GM04503 (cell line): ENCODE measurements around the gene TMEM235.

Experiments used
- DNase-seq: peaks from one replicate; pipeline ENCODE4 v3.0.0-alpha.2; 2012; ENCODE audit warnings: low read depth

Gene TMEM235

GRCh38 chr17:78255029-78255656 is 23.7 kb downstream of the TMEM235 start:
- no peak for DNase-seq

- no peak for DNase-seq
Measured at GRCh38 chr17:78255953-78256706, 24.7 kb downstream of the TMEM235 start.

GRCh38 chr17:78256707-78257591 is 25.5 kb downstream of the TMEM235 start:
- DNase-seq = no peak

- DNase-seq = no peak
Measured at GRCh38 chr17:78257810-78258322, 26.4 kb downstream of the TMEM235 start.

GRCh38 chr17:78258323-78259191 is 27.1 kb downstream of the TMEM235 start:
- DNase-seq = no peak

- no peak for DNase-seq
Measured at GRCh38 chr17:78259192-78259554, 27.7 kb downstream of the TMEM235 start.

- DNase-seq = no peak
Measured at GRCh38 chr17:78263063-78263735, 31.8 kb downstream of the TMEM235 start.

- DNase-seq = no peak
Measured at GRCh38 chr17:78263736-78264340, 32.4 kb downstream of the TMEM235 start.

GRCh38 chr17:78264590-78264989 is 33.2 kb downstream of the TMEM235 start:
- no peak for DNase-seq

GRCh38 chr17:78265121-78265520 is 33.7 kb downstream of the TMEM235 start:
- no peak for DNase-seq

- no peak for DNase-seq
Measured at GRCh38 chr17:78266231-78266631, 34.8 kb downstream of the TMEM235 start.

- no peak for DNase-seq
Measured at GRCh38 chr17:78266771-78267170, 35.3 kb downstream of the TMEM235 start.

GRCh38 chr17:78267253-78268073 is 36.0 kb downstream of the TMEM235 start:
- no peak for DNase-seq

GRCh38 chr17:78268191-78268874 is 36.9 kb downstream of the TMEM235 start:
- no peak for DNase-seq

- no peak for DNase-seq
Measured at GRCh38 chr17:78268951-78269905, 37.8 kb downstream of the TMEM235 start.

- DNase-seq = no peak
Measured at GRCh38 chr17:78269955-78270381, 38.5 kb downstream of the TMEM235 start.

GRCh38 chr17:78271419-78272170 is 40.2 kb downstream of the TMEM235 start:
- no peak for DNase-seq
